Placental epithelial cell (primary cell): ENCODE data around the gene CRKL. TPM values are rescaled to one million over a fixed set of nuclear protein-coding genes. Genes with fewer than 3 reads are reported as not detected.

ENCODE experiments used
- total RNA-seq: library from RNA; depleted of rRNA; stranded (reverse); fragments of >200 nt; gene quantifications from 2 replicates; pipeline ENCODE4 v1.2.3, GENCODE V29; 2012

Gene CRKL
- total RNA-seq = 36.9 and 39.7 TPM in 2 replicates

GRCh38 chr22:20916916-20917810, at the start of gene CRKL:
Gene CRKL, plus strand, starts transcription at chr22:20917407. Its CDS starts 528 bp downstream, at chr22:20917935.

GRCh38 chr22:20966883-20967696, 49.9 kb downstream of the CRKL start, which contains the start of gene AIFM3:
Gene AIFM3, plus strand, starts transcription at chr22:20967255. Its CDS starts 690 bp downstream, at chr22:20967945.

GRCh38 chr22:20981787-20982562, 64.8 kb downstream of the CRKL start, which contains the start of gene LZTR1:
Gene LZTR1, plus strand, starts transcription at chr22:20982297. Its CDS starts 75 bp downstream, at chr22:20982372.

GRCh38 chr22:21001601-21002325, 84.6 kb downstream of the CRKL start, which contains the start of gene THAP7:
Gene THAP7, minus strand, starts transcription at chr22:21002118. Its CDS starts 207 bp downstream, at chr22:21001911.

Other genes starting within 250 kb of the CRKL start
- not detected in 2 replicates for gene SERPIND1, start 143.3 kb upstream of the CRKL start, total RNA-seq
- 43.6 and 49.9 TPM in 2 replicates for gene PI4KA, start 58.6 kb upstream of the CRKL start, total RNA-seq
- 9.0 and 9.2 TPM in 2 replicates for gene SNAP29, start 58.4 kb upstream of the CRKL start, total RNA-seq
- gene AIFM3, start 49.8 kb downstream of the CRKL start, total RNA-seq = 0.43 and 2.0 TPM in 2 replicates
- 45.1 and 53.0 TPM in 2 replicates for gene LZTR1, start 64.9 kb downstream of the CRKL start, total RNA-seq
- gene THAP7, start 84.7 kb downstream of the CRKL start, total RNA-seq = 23.3 and 26.7 TPM in 2 replicates
- gene P2RX6, start 97.8 kb downstream of the CRKL start, total RNA-seq = not detected in 2 replicates
- not detected in 2 replicates for gene SLC7A4, start 115.2 kb downstream of the CRKL start, total RNA-seq
- not detected in 2 replicates for gene LRRC74B, start 128.5 kb downstream of the CRKL start, total RNA-seq